K562 (cell line): ENCODE data around the gene CKMT2. TPM values are rescaled to one million over a fixed set of nuclear protein-coding genes. Genes with fewer than 3 reads are reported as not detected.

ENCODE experiments used
- ATAC-seq: fragments of 200-7000 bp; cut with Tn5 transposase; 3 replicates; pipeline ENCODE4 v1.9.1; 2020; ENCODE audit warnings: moderate library complexity
- BruUV-seq: library from RNA; stranded (reverse); fragments of 400-500 nt; replicated peaks from 2 replicates; lab custom pipeline; 2021; lab: Mats Ljungman, UMichigan
- CTCF ChIA-PET: fragments of 300-600 bp; formaldehyde crosslinking; extraction: SDS; loops from one replicate; lab custom pipeline; 2021; ENCODE audit warnings: low intra/inter-chr PET ratio; lab: Yijun Ruan, JAX
- POLR2A ChIA-PET: fragments of 300-600, 350-650 bp; sonication (Branson Sonifier 250); formaldehyde crosslinking; extraction: SDS; loops from one replicate; lab custom pipeline; 2021; ENCODE audit warnings: antibody characterized with exemption, inconsistent platforms; lab: Yijun Ruan, JAX
- DNase-seq, 4 experiments: peaks; one replicate each; pipeline versions ENCODE4 v3.0.0 to v3.0.0-alpha.2; 2011 to 2018; ENCODE audit warnings: low spot score in 3 of 4, mixed read lengths in 3 of 4; ENCODE audit errors: extremely low read depth in 1 of 4
- FAIRE-seq: peaks from 2 replicates; lab custom pipeline; 2011; peaks lifted over from hg19 to GRCh38; lab: Jason Lieb, UNC
- H2AFZ ChIP-seq: 2 replicates; pipeline ENCODE4 v1.6.0; 2011; ENCODE audit warnings: low read depth, low read length, control low read depth, inconsistent platforms
- H3K27ac ChIP-seq: fragments of 200-600 bp; 3 replicates; pipeline ENCODE4 v1.8.0; 2011; ENCODE audit warnings: low read depth, mild to moderate bottlenecking, control low read depth, inconsistent platforms, low read length, moderate library complexity, mixed read lengths; ENCODE audit errors: extremely low read depth
- H3K27me3 ChIP-seq, 2 experiments: fragments of 300-600 bp in 1 of 2; 2 replicates in 1 of 2; 3 replicates in 1 of 2; pipeline versions ENCODE4 v1.6.0 to v1.8.0; 2011; ENCODE audit warnings: inconsistent platforms in 2 of 2, low read length in 2 of 2, mild to moderate bottlenecking in 1 of 2, mixed read lengths in 1 of 2, moderate library complexity in 1 of 2; ENCODE audit not compliant: control insufficient read depth in 2 of 2, insufficient read depth in 2 of 2
- H3K36me3 ChIP-seq: fragments of 300-600 bp; 3 replicates; pipeline ENCODE4 v1.8.0; 2011; ENCODE audit warnings: mild to moderate bottlenecking, low read length, inconsistent platforms; ENCODE audit not compliant: control insufficient read depth, insufficient read depth
- H3K4me1 ChIP-seq, 2 experiments: fragments of 200-600 bp in 1 of 2; replicated peaks in 1 of 2; 2 replicates in 1 of 2; 3 replicates in 1 of 2; pipeline versions ENCODE4 v1.5.1 to v1.8.0; 2011; ENCODE audit warnings: inconsistent platforms in 2 of 2, low read length in 2 of 2, mild to moderate bottlenecking in 1 of 2, mixed read lengths in 1 of 2, moderate library complexity in 1 of 2; ENCODE audit not compliant: control insufficient read depth in 2 of 2, insufficient read depth in 2 of 2
- H3K4me2 ChIP-seq: 2 replicates; pipeline ENCODE4 v1.6.1; 2011; ENCODE audit warnings: low read length, control low read depth, inconsistent platforms, mixed read lengths; ENCODE audit not compliant: insufficient read depth
- H3K4me3 ChIP-seq: fragments of 200-600 bp; sonication (generic), shearing (Covaris generic); 2 replicates; pipeline ENCODE4 v1.5.1; 2016; ENCODE audit warnings: control low read depth, inconsistent platforms
- H3K79me2 ChIP-seq: fragments of 200-600 bp; 3 replicates; pipeline ENCODE4 v1.8.0; 2011; ENCODE audit warnings: low read length, inconsistent platforms; ENCODE audit not compliant: control insufficient read depth, insufficient read depth
- H3K9ac ChIP-seq, 2 experiments: 2 replicates each; pipeline versions ENCODE4 v1.6.0 to v1.6.1; 2011; ENCODE audit warnings: low read depth in 2 of 2, low read length in 2 of 2, control low read depth in 1 of 2, inconsistent platforms in 1 of 2, mild to moderate bottlenecking in 1 of 2, mixed read lengths in 1 of 2; ENCODE audit not compliant: insufficient read depth in 1 of 2
- H3K9me1 ChIP-seq: one replicate; pipeline ENCODE4 v1.6.0; 2011; ENCODE audit warnings: inconsistent platforms, mild to moderate bottlenecking, low read length, moderate library complexity; ENCODE audit not compliant: control insufficient read depth, insufficient read depth
- H3K9me3 ChIP-seq: replicated peaks from 2 replicates; pipeline ENCODE4 v1.5.1; 2011; ENCODE audit warnings: low read depth, low read length, inconsistent platforms; ENCODE audit not compliant: control insufficient read depth, insufficient read depth
- H4K20me1 ChIP-seq: replicated peaks from 2 replicates; pipeline ENCODE4 v1.6.1; 2011; ENCODE audit warnings: low read length, inconsistent platforms, mixed read lengths; ENCODE audit not compliant: control insufficient read depth, insufficient read depth
- ARID2 ChIP-seq: fragments of 450-650 bp; IDR thresholded peaks from 2 replicates; pipeline ENCODE4 v1.6.1; 2017; ENCODE audit warnings: antibody characterized with exemption, mild to moderate bottlenecking
- RBM17 ChIP-seq: fragments of 200-400 bp; formaldehyde crosslinking; IDR thresholded peaks from 2 replicates; pipeline ENCODE4 v1.6.1; 2017; ENCODE audit warnings: low read depth, mild to moderate bottlenecking, low read length, borderline replicate concordance
- RUNX1 ChIP-seq: sonication (generic); IDR thresholded peaks from 2 replicates; pipeline ENCODE4 v1.6.1; 2016; ENCODE audit warnings: antibody characterized with exemption, low read depth
- ZC3H8 ChIP-seq: fragments of 450-650 bp; IDR thresholded peaks from 2 replicates; pipeline ENCODE4 v1.6.1; 2017
- ZNF589 ChIP-seq: fragments of 200-800 bp; sonication (Bioruptor generic); IDR thresholded peaks from 2 replicates; pipeline ENCODE4 v1.6.1; 2016; ENCODE audit warnings: low read depth, missing genetic modification characterization, missing compliant biosample characterization
- ZNF668 ChIP-seq: fragments of 250-450 bp; sonication (Bioruptor Pico); IDR thresholded peaks from 2 replicates; pipeline ENCODE4 v1.8.0; 2022; ENCODE audit warnings: mild to moderate bottlenecking, inconsistent platforms
- WGBS: fragments of 100-300 bp; shearing (Covaris generic); methylation state at CpG from one replicate; pipeline ENCODE4 v1.1.6; 2016; ENCODE audit warnings: low coverage, mixed read lengths; ENCODE audit not compliant: insufficient coverage; ENCODE audit errors: missing lambda C conversion rate; 5-methylcytosine and 5-hydroxymethylcytosine counted together
- in situ Hi-C: fragments of 300-500 bp; cut with MboI; formaldehyde crosslinking; loops from 4 replicates; pipeline ENCODE4 v1.15.0; 2018; ENCODE audit warnings: inconsistent platforms, mixed read lengths
- intact Hi-C: fragments of 100-400 bp; cut with micrococcal nuclease; formaldehyde crosslinking; loops from 2 replicates; pipeline ENCODE4 v1.14.2; 2022
- polyA plus RNA-seq, 8 experiments: library from polyadenylated mRNA; depleted of rRNA in 4 of 8; stranded (reverse) in 5 of 8; unstranded in 3 of 8; fragments of >200 nt; fragmentation: Nextera tagmentation in 2 of 8; fragmentation: Illumina TruSeq in 1 of 8; extraction: Ambion mirVana in 2 of 8; extraction: Trizol in 1 of 8; gene quantifications; 2 replicates each; pipeline versions ENCODE4 v1.2.1 to v1.2.3, GENCODE V29; 2011 to 2014; ENCODE audit warnings: inconsistent platforms in 1 of 8, missing spikeins in 1 of 8
- total RNA-seq, 7 experiments: library from RNA; depleted of rRNA in 6 of 7; stranded (reverse); fragments of >200 nt in 6 of 7; fragmentation: Illumina TruSeq in 2 of 7; extraction: Trizol in 2 of 7; gene quantifications; 2 replicates each; pipeline versions ENCODE4 v1.2.1 to v1.2.3, GENCODE V29; 2011 to 2021; ENCODE audit warnings: low replicate concordance in 1 of 7
- TF ChIP-seq, protein P1 (sequence below), 3 experiments: IDR thresholded peaks in 2 of 3; conservative IDR thresholded peaks in 1 of 3; 2 replicates each; pipeline ENCODE4 v1.5.1; 2011 to 2012; ENCODE audit warnings: low read length in 3 of 3, mild to moderate bottlenecking in 3 of 3, control low read depth in 2 of 3, improper control_type of control experiment in 1 of 3, inconsistent platforms in 1 of 3, low read depth in 1 of 3, mixed read lengths in 1 of 3, moderate library complexity in 1 of 3; ENCODE audit not compliant: insufficient read depth in 2 of 3
- TF ChIP-seq, protein P2 (sequence below): fragments of 450-650 bp; IDR thresholded peaks from 2 replicates; pipeline ENCODE4 v1.6.1; 2016; ENCODE audit warnings: low read depth, mild to moderate bottlenecking, moderate library complexity

Gene CKMT2
- total and polyA plus RNA-seq, 9 of the 15 experiments (the other 6 are each of a cell fraction or from before 2014, with no cell fraction given) = 0.03 TPM; not detected in 8

DNA sequence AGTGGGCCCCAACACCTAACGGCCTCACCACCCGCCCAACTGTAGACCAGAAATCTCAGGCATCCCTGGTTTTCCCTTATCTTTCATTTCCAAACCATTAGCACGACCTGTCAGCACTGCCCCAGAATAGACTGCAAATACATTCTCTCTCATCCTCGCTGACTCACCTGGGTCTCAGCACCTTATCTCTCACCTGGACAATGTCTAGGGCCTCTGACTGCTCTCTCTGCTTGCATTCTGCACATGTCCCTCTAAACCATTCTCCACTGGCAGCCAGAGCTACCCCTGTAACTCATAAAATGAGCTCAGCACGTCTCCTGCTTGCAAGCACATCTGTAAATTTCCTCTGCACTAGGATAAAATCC, 12.7 kb downstream of the CKMT2 start:
- Histone ChIP-seq H3K36me3 (no peaks in the 10 kb centered on the region; the same call in 2 of the 3 replicates), H3K4me1 (no peaks in the 10 kb centered on the region), H3K9me1 (no peaks in the 10 kb centered on the region), H2AFZ (no peak overlapping the region), H3K4me3 (no peak overlapping the region), H4K20me1 (no peaks in the 10 kb centered on the region), H3K9ac (no peak overlapping the region), H3K4me2 (no peak overlapping the region), H3K27me3 (no peaks in the 10 kb centered on the region), H3K79me2 (no peaks in the 10 kb centered on the region), H3K27ac (no peak overlapping the region), H3K9me3 (no peaks in the 10 kb centered on the region)
- ChIA-PET POLR2A (no interaction called here), CTCF (no interaction called here)
- FAIRE-seq (no peak), DNase-seq (no peak), ATAC-seq (no peak)
- intact Hi-C loops (no loop called here), in situ Hi-C loops (no loop called here)
- TF ChIP-seq ZC3H8 (no peak), ZNF589 (CRISPR knock-in tag) (no peak), ARID2 (no peak), RUNX1 (no peak), ZNF668 (CRISPR knock-in tag) (no peak), RBM17 (no peak)
- TF ChIP-seq, protein P1, sequence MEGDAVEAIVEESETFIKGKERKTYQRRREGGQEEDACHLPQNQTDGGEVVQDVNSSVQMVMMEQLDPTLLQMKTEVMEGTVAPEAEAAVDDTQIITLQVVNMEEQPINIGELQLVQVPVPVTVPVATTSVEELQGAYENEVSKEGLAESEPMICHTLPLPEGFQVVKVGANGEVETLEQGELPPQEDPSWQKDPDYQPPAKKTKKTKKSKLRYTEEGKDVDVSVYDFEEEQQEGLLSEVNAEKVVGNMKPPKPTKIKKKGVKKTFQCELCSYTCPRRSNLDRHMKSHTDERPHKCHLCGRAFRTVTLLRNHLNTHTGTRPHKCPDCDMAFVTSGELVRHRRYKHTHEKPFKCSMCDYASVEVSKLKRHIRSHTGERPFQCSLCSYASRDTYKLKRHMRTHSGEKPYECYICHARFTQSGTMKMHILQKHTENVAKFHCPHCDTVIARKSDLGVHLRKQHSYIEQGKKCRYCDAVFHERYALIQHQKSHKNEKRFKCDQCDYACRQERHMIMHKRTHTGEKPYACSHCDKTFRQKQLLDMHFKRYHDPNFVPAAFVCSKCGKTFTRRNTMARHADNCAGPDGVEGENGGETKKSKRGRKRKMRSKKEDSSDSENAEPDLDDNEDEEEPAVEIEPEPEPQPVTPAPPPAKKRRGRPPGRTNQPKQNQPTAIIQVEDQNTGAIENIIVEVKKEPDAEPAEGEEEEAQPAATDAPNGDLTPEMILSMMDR (IDR thresholded peaks at IDR 0.05 in 2 of 3, conservative IDR thresholded peaks at IDR 0.05 in 1 of 3; ENCODE audit: insufficient read depth in 2 of 3, low read depth in 1 of 3, low read length in 3 of 3) = no peak
- TF ChIP-seq, protein P2, sequence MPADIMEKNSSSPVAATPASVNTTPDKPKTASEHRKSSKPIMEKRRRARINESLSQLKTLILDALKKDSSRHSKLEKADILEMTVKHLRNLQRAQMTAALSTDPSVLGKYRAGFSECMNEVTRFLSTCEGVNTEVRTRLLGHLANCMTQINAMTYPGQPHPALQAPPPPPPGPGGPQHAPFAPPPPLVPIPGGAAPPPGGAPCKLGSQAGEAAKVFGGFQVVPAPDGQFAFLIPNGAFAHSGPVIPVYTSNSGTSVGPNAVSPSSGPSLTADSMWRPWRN = no peak
- WGBS = 33% methylated on average over 5 of the region's 5 CpGs
- no TSS peak for BruUV-seq
